Putamen (tissue), 1 donor: Measurements from ENCODE around the gene PDPK1.
"Not testable (repeated sequence)": the region's sequence is repeated elsewhere in the genome, so short reads cannot be mapped to it uniquely, and the experiment has no call there.

ENCODE experiments used
- DNase-seq: peaks from one replicate; pipeline ENCODE4 v3.0.0-alpha.2; 2016; ENCODE audit warnings: low spot score

PDPK1 gene

GRCh38 chr16:2540912-2541311 lies 3.1 kb downstream of the PDPK1 start:
- not testable (repeated sequence) for DNase-seq

GRCh38 chr16:2541409-2541808 lies 3.6 kb downstream of the PDPK1 start:
- DNase-seq, result not testable (repeated sequence)

GRCh38 chr16:2543771-2544170 lies 6.0 kb downstream of the PDPK1 start:
- DNase-seq, result not testable (repeated sequence)

- DNase-seq, result not testable (repeated sequence)
These were observed 12.6 kb downstream of the PDPK1 start for GRCh38 chr16:2550283-2550878.

GRCh38 chr16:2551420-2551889 lies 13.6 kb downstream of the PDPK1 start:
- DNase-seq, result not testable (repeated sequence)

- not testable (repeated sequence) for DNase-seq
These were observed 17.0 kb downstream of the PDPK1 start for GRCh38 chr16:2554709-2555425.

- not testable (repeated sequence) for DNase-seq
These were observed 19.3 kb downstream of the PDPK1 start for GRCh38 chr16:2557150-2557549.

GRCh38 chr16:2560131-2560797 lies 22.4 kb downstream of the PDPK1 start:
- DNase-seq, result not testable (repeated sequence)

- DNase-seq, result not testable (repeated sequence)
These were observed 22.9 kb downstream of the PDPK1 start for GRCh38 chr16:2560798-2561133.

- not testable (repeated sequence) for DNase-seq
These were observed 29.7 kb downstream of the PDPK1 start for GRCh38 chr16:2567506-2567905.

GRCh38 chr16:2568573-2568972 lies 30.8 kb downstream of the PDPK1 start:
- DNase-seq, result not testable (repeated sequence)

GRCh38 chr16:2572704-2573103 lies 34.9 kb downstream of the PDPK1 start:
- not testable (repeated sequence) for DNase-seq

GRCh38 chr16:2575839-2576238 lies 38.0 kb downstream of the PDPK1 start:
- DNase-seq, result not testable (repeated sequence)

GRCh38 chr16:2577044-2577443 lies 39.2 kb downstream of the PDPK1 start:
- DNase-seq, result not testable (repeated sequence)

GRCh38 chr16:2578905-2579304 lies 41.1 kb downstream of the PDPK1 start:
- DNase-seq, result not testable (repeated sequence)

GRCh38 chr16:2580143-2580542 lies 42.3 kb downstream of the PDPK1 start:
- not testable (repeated sequence) for DNase-seq

- not testable (repeated sequence) for DNase-seq
These were observed 43.0 kb downstream of the PDPK1 start for GRCh38 chr16:2580818-2581217.

GRCh38 chr16:2584729-2585650 lies 47.2 kb downstream of the PDPK1 start:
- peak; percentile 17 for DNase-seq

GRCh38 chr16:2585651-2586081 lies 47.8 kb downstream of the PDPK1 start:
- no peak for DNase-seq

GRCh38 chr16:2586241-2586640 lies 48.4 kb downstream of the PDPK1 start:
- DNase-seq, result no peak

GRCh38 chr16:2586901-2587480 lies 49.2 kb downstream of the PDPK1 start:
- DNase-seq, result no peak
